ENCODE data around the gene IPCEF1.

GRCh38 chr6:154352898-154353585, 3.6 kb downstream of the IPCEF1 start:
- TF ChIP-seq CTCF (conservative IDR thresholded peaks at IDR 0.05) (no peak), EZH2 (IDR thresholded peaks at IDR 0.05; ENCODE audit: low read depth) (no peak)
